ENCODE data around the gene SYT2. TPM values are rescaled to one million over a fixed set of nuclear protein-coding genes. Genes with fewer than 3 reads are reported as not detected.
"Not testable (repeated sequence)": the region's sequence is repeated elsewhere in the genome, so short reads cannot be mapped to it uniquely, and the experiment has no call there.

Gene SYT2
- total RNA-seq, 1 donor from 2014 or later: 2.6 TPM

DNA sequence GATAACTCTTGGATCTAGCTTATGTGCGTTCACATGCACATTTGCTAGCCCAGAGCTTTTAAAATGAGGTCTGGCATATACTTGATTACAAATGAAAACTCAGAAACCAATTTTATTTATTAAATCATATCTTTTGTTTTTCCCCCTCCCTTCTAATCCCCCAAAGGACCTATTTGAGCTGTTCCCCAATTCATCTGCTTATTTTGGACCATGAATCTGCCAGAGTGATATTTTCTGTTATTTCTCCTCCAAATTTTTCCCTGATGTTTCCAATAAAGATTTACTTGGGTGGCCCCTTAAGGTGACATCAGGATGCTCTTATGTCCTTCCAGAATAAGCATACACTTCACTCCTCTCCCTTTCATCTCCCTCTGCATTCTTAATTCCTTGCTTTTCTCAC lies 123.4 kb downstream of the SYT2 start:
- H3K9me3 Mint-ChIP-seq: no peaks in the 10 kb centered on the region
- H3K27ac Mint-ChIP-seq (ENCODE audit: unreplicated experiment): no peak overlapping the region
- TF ChIP-seq, protein P1, sequence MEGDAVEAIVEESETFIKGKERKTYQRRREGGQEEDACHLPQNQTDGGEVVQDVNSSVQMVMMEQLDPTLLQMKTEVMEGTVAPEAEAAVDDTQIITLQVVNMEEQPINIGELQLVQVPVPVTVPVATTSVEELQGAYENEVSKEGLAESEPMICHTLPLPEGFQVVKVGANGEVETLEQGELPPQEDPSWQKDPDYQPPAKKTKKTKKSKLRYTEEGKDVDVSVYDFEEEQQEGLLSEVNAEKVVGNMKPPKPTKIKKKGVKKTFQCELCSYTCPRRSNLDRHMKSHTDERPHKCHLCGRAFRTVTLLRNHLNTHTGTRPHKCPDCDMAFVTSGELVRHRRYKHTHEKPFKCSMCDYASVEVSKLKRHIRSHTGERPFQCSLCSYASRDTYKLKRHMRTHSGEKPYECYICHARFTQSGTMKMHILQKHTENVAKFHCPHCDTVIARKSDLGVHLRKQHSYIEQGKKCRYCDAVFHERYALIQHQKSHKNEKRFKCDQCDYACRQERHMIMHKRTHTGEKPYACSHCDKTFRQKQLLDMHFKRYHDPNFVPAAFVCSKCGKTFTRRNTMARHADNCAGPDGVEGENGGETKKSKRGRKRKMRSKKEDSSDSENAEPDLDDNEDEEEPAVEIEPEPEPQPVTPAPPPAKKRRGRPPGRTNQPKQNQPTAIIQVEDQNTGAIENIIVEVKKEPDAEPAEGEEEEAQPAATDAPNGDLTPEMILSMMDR (conservative IDR thresholded peaks at IDR 0.05): no peak
- H3K4me3 Mint-ChIP-seq: no peak overlapping the region
- DNase-seq (ENCODE audit: low read depth, low spot score): no peak
- H3K4me1 Mint-ChIP-seq: peaks cover 31% of the 10 kb centered on the region
- peaks cover 4% of the 10 kb centered on the region for H3K36me3 Mint-ChIP-seq (ENCODE audit: low read depth)
- no peaks in the 10 kb centered on the region for H3K27me3 Mint-ChIP-seq (ENCODE audit: low read depth)

GRCh38 chr1:202586018-202586821 lies 124.0 kb downstream of the SYT2 start:
- Mint-ChIP-seq H3K4me3 (no peak overlapping the region), H3K27ac (ENCODE audit: unreplicated experiment) (peak overlapping the region; percentile 46), H3K36me3 (ENCODE audit: low read depth) (peaks cover 4% of the 10 kb centered on the region), H3K27me3 (ENCODE audit: low read depth) (no peaks in the 10 kb centered on the region), H3K4me1 (peaks cover 31% of the 10 kb centered on the region), H3K9me3 (no peaks in the 10 kb centered on the region)
- TF ChIP-seq, protein P1 (conservative IDR thresholded peaks at IDR 0.05): no peak
- no peak for DNase-seq (ENCODE audit: low read depth, low spot score)

DNA sequence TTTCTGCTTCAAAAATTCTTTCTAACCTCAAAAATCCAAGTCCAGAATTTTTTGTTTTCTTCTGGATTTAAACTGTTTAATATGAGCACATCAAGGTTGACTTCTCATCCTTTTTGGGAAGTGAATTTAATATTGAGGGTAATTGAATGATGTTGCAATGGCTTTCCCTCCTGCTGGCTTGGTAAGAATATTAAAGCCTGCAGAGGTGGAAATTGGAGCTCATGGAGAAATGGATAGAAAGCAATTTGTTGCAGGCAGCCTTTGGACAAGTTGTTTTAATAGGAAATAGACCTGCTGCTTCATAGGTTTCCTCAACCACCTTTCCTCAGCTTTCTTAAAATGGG lies 124.7 kb downstream of the SYT2 start:
- peaks cover 7% of the 10 kb centered on the region for H3K36me3 Mint-ChIP-seq (ENCODE audit: low read depth)
- H3K27me3 Mint-ChIP-seq (ENCODE audit: low read depth): no peaks in the 10 kb centered on the region
- peaks cover 31% of the 10 kb centered on the region for H3K4me1 Mint-ChIP-seq
- TF ChIP-seq, protein P1 (conservative IDR thresholded peaks at IDR 0.05): no peak
- no peak overlapping the region for H3K4me3 Mint-ChIP-seq
- DNase-seq (ENCODE audit: low read depth, low spot score): no peak
- H3K9me3 Mint-ChIP-seq: no peaks in the 10 kb centered on the region
- H3K27ac Mint-ChIP-seq (ENCODE audit: unreplicated experiment): peak overlapping the region; percentile 9

DNA sequence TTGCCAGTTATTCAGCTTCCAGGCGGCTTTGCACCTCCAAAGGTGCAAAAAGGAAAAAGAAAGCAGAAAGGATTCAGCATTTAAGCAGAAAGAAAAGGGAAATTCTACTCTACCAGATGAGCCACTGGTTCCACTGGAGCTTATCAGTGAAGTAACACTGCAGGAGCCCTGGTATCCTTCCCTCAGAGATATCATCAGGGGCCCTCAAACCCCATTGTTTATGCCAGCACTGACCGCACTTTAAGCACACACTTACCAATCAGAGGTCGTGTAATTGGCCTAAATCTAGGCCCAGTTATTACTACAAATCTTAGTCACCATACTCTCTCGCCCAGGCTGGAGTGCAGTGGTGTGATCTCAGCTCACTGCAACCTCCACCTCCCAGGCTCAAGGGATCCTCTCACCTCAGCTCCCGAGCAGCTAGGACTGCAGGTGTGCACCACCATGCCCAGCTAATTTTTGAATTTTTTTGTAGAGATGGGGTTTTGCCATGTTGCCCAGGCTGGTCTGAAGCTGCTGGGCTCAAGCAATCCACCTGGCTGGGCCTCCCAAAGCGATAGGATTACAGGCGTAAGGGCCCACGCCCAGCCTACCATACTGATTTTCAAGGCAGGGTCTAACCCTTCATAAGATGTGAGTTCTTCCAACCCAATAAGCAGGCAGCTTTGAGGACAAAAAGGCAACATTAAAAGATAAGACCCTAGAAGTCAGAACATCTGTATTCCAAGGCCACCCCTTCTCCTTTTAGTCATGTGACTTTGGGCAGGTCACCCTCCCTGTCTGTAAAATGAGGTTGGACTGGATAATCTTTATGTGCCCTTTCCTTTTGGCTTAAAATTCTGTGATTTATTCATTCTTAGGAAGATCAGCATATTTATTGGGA lies 125.3 kb downstream of the SYT2 start:
- no peaks in the 10 kb centered on the region for H3K27me3 Mint-ChIP-seq (ENCODE audit: low read depth)
- no peak overlapping the region for H3K27ac Mint-ChIP-seq (ENCODE audit: unreplicated experiment)
- DNase-seq (ENCODE audit: low read depth, low spot score): no peak
- H3K36me3 Mint-ChIP-seq (ENCODE audit: low read depth): peaks cover 7% of the 10 kb centered on the region
- no peak overlapping the region for H3K4me3 Mint-ChIP-seq
- peaks cover 30% of the 10 kb centered on the region for H3K4me1 Mint-ChIP-seq
- H3K9me3 Mint-ChIP-seq: no peaks in the 10 kb centered on the region
- TF ChIP-seq, protein P1 (conservative IDR thresholded peaks at IDR 0.05): no peak

- DNase-seq (ENCODE audit: low read depth, low spot score); H3K4me3 Mint-ChIP-seq; H3K27me3 Mint-ChIP-seq (ENCODE audit: low read depth); H3K36me3 Mint-ChIP-seq (ENCODE audit: low read depth); H3K9me3 Mint-ChIP-seq; H3K27ac Mint-ChIP-seq (ENCODE audit: unreplicated experiment): not testable (repeated sequence)
- H3K4me1 Mint-ChIP-seq: peaks cover 29% of the 10 kb centered on the region
Measured at GRCh38 chr1:202582350-202582749, 127.9 kb downstream of the SYT2 start.

DNA sequence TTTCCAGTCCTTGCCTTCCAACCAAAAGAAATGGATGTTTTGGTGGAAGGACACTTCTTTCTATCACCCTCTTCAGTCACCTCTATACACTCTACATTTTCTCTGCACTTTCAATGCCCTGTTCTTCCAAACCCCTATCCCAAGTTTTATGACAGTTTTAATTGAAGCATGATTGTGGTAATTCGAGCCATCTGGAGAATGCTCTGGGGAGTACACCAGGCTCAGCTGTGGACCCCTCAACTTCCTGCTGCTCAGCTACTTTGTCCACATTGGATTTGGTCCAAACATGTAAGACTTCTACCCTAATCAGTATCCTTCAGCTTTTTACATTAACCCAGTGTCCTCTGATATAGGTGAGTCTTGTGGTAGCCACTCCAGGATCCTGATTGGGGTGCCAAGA lies 129.6 kb downstream of the SYT2 start:
- no peak for DNase-seq (ENCODE audit: low read depth, low spot score)
- H3K27ac Mint-ChIP-seq (ENCODE audit: unreplicated experiment): no peak overlapping the region
- peaks cover 7% of the 10 kb centered on the region for H3K36me3 Mint-ChIP-seq (ENCODE audit: low read depth)
- no peak overlapping the region for H3K4me3 Mint-ChIP-seq
- peaks cover 23% of the 10 kb centered on the region for H3K4me1 Mint-ChIP-seq
- no peaks in the 10 kb centered on the region for H3K27me3 Mint-ChIP-seq (ENCODE audit: low read depth)
- TF ChIP-seq, protein P1 (conservative IDR thresholded peaks at IDR 0.05): no peak
- no peaks in the 10 kb centered on the region for H3K9me3 Mint-ChIP-seq
